Neural cell (in vitro differentiated cells): Measurements from ENCODE around the gene RORC. TPM values are rescaled to one million over a fixed set of nuclear protein-coding genes. Genes with fewer than 3 reads are reported as not detected.

Experiments
- H2AFZ ChIP-seq: fragments of 200-600, 300-800 bp; sonication (generic), shearing (Covaris generic); 2 replicates; pipeline ENCODE4 v1.6.0; 2014; ENCODE audit warnings: low read depth, mild to moderate bottlenecking, antibody characterized with exemption, low read length, moderate library complexity
- H3F3A ChIP-seq: fragments of 200-600 bp; shearing (Covaris generic); 2 replicates; pipeline ENCODE4 v1.6.1; 2016; ENCODE audit warnings: mild to moderate bottlenecking, moderate library complexity, mixed read lengths, antibody characterized with exemption, low read length; ENCODE audit not compliant: insufficient read depth, poor library complexity, severe bottlenecking
- H3K27ac ChIP-seq: fragments of 200-600, 300-800 bp; sonication (generic), shearing (Covaris generic); 2 replicates; pipeline ENCODE4 v1.5.1; 2014; ENCODE audit warnings: mild to moderate bottlenecking, low read length, moderate library complexity
- H3K27me3 ChIP-seq: fragments of 300-800, 200-600 bp; sonication (generic), shearing (Covaris generic); 2 replicates; pipeline ENCODE4 v1.6.0; 2014; ENCODE audit warnings: mild to moderate bottlenecking, low read depth, low read length, moderate library complexity; ENCODE audit not compliant: insufficient read depth
- H3K36me3 ChIP-seq: fragments of 300-800, 200-600 bp; sonication (generic), shearing (Covaris generic); 2 replicates; pipeline ENCODE4 v1.5.1; 2014; ENCODE audit warnings: mild to moderate bottlenecking, antibody characterized with exemption, low read length, moderate library complexity; ENCODE audit not compliant: insufficient read depth
- H3K4me2 ChIP-seq: fragments of 300-800, 200-600 bp; sonication (generic), shearing (Covaris generic); 2 replicates; pipeline ENCODE4 v1.6.0; 2014; ENCODE audit warnings: mild to moderate bottlenecking, low read length
- H3K4me3 ChIP-seq: fragments of 300-800, 200-600 bp; sonication (generic), shearing (Covaris generic); 2 replicates; pipeline ENCODE4 v1.5.1; 2014; ENCODE audit warnings: mild to moderate bottlenecking, low read length, moderate library complexity
- H3K79me2 ChIP-seq: fragments of 200-600 bp; shearing (Covaris generic); replicated peaks from 2 replicates; pipeline ENCODE4 v1.6.0; 2014; ENCODE audit warnings: mild to moderate bottlenecking, low read length, moderate library complexity; ENCODE audit not compliant: insufficient read depth
- H3K9ac ChIP-seq: fragments of 300-800, 200-600 bp; sonication (generic), shearing (Covaris generic); 2 replicates; pipeline ENCODE4 v1.6.1; 2016; ENCODE audit warnings: mild to moderate bottlenecking, low read length, mixed read lengths
- H3K9me2 ChIP-seq: fragments of 200-600 bp; shearing (Covaris generic); 2 replicates; pipeline ENCODE4 v1.6.1; 2016; ENCODE audit warnings: mild to moderate bottlenecking, low read length, mixed read lengths; ENCODE audit not compliant: insufficient read depth
- H3K9me3 ChIP-seq: fragments of 200-600, 300-800 bp; sonication (generic), shearing (Covaris generic); 2 replicates; pipeline ENCODE4 v1.6.1; 2016; ENCODE audit warnings: mild to moderate bottlenecking, mixed run types, low read length, moderate library complexity, mixed read lengths
- H4K20me1 ChIP-seq: fragments of 200-600 bp; shearing (Covaris generic); 2 replicates; pipeline ENCODE4 v1.6.1; 2016; ENCODE audit warnings: mild to moderate bottlenecking, mixed run types; ENCODE audit not compliant: insufficient read depth
- EP300 ChIP-seq: fragments of 450-650 bp; conservative IDR thresholded peaks from 2 replicates; pipeline ENCODE4 v1.6.1; 2014; ENCODE audit warnings: antibody characterized with exemption, mild to moderate bottlenecking, moderate library complexity; ENCODE audit not compliant: poor library complexity, severe bottlenecking
- EZH2 ChIP-seq: fragments of 200-600, 300-800 bp; shearing (Covaris generic), sonication (generic); IDR thresholded peaks from 2 replicates; pipeline ENCODE4 v1.6.1; 2014; ENCODE audit warnings: antibody characterized with exemption, low read length, borderline replicate concordance, mild to moderate bottlenecking; ENCODE audit not compliant: insufficient read depth, poor library complexity, severe bottlenecking
- MXI1 ChIP-seq: fragments of 450-650 bp; conservative IDR thresholded peaks from 2 replicates; pipeline ENCODE4 v1.6.1; 2014; ENCODE audit warnings: antibody characterized with exemption, mild to moderate bottlenecking; ENCODE audit not compliant: poor library complexity, severe bottlenecking
- POLR2AphosphoS5 ChIP-seq: IDR thresholded peaks from 2 replicates; pipeline ENCODE4 v1.6.1; 2012
- RAD21 ChIP-seq: fragments of 450-650 bp; conservative IDR thresholded peaks from 2 replicates; pipeline ENCODE4 v1.6.1; 2014; ENCODE audit warnings: antibody characterized with exemption, mild to moderate bottlenecking, moderate library complexity
- REST ChIP-seq: IDR thresholded peaks from 2 replicates; pipeline ENCODE4 v1.6.1; 2012; ENCODE audit warnings: borderline replicate concordance
- SMC3 ChIP-seq: fragments of 450-650 bp; conservative IDR thresholded peaks from 2 replicates; pipeline ENCODE4 v1.6.1; 2014; ENCODE audit warnings: antibody characterized with exemption, mild to moderate bottlenecking, moderate library complexity; ENCODE audit not compliant: poor library complexity
- polyA plus RNA-seq: library from polyadenylated mRNA; depleted of rRNA; stranded (reverse); fragments of >200 nt; gene quantifications from 2 replicates; pipeline ENCODE4 v1.2.3, GENCODE V29; 2014
- TF ChIP-seq, protein P1 (sequence below): fragments of 450-650 bp; IDR thresholded peaks from 2 replicates; pipeline ENCODE4 v1.5.1; 2014; ENCODE audit warnings: antibody characterized with exemption, mild to moderate bottlenecking, moderate library complexity; ENCODE audit not compliant: poor library complexity, severe bottlenecking

The RORC gene
- polyA plus RNA-seq, 1 donor from 2014 or later = 0.45 TPM

- no peak overlapping the region for H3K9ac ChIP-seq
- H2AFZ ChIP-seq = no peak overlapping the region
- no peak for TF ChIP-seq REST
- TF ChIP-seq MXI1 = no peak
- TF ChIP-seq POLR2AphosphoS5 = no peak
- TF ChIP-seq SMC3 = no peak
- TF ChIP-seq, protein P1, sequence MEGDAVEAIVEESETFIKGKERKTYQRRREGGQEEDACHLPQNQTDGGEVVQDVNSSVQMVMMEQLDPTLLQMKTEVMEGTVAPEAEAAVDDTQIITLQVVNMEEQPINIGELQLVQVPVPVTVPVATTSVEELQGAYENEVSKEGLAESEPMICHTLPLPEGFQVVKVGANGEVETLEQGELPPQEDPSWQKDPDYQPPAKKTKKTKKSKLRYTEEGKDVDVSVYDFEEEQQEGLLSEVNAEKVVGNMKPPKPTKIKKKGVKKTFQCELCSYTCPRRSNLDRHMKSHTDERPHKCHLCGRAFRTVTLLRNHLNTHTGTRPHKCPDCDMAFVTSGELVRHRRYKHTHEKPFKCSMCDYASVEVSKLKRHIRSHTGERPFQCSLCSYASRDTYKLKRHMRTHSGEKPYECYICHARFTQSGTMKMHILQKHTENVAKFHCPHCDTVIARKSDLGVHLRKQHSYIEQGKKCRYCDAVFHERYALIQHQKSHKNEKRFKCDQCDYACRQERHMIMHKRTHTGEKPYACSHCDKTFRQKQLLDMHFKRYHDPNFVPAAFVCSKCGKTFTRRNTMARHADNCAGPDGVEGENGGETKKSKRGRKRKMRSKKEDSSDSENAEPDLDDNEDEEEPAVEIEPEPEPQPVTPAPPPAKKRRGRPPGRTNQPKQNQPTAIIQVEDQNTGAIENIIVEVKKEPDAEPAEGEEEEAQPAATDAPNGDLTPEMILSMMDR = no peak
- H3K9me3 ChIP-seq = no peaks in the 10 kb centered on the region
- H3K27me3 ChIP-seq = no peaks in the 10 kb centered on the region
- no peak overlapping the region for H3K27ac ChIP-seq
- no peaks in the 10 kb centered on the region for H3F3A ChIP-seq
- no peaks in the 10 kb centered on the region for H3K36me3 ChIP-seq
- no peaks in the 10 kb centered on the region for H4K20me1 ChIP-seq
- H3K4me3 ChIP-seq = no peak overlapping the region
- H3K4me2 ChIP-seq = no peak overlapping the region
- H3K79me2 ChIP-seq = no peaks in the 10 kb centered on the region
- H3K9me2 ChIP-seq = no peaks in the 10 kb centered on the region
Observed at GRCh38 chr1:151803915-151804314, 27.7 kb downstream of the RORC start.

- H3F3A ChIP-seq = no peaks in the 10 kb centered on the region
- no peaks in the 10 kb centered on the region for H3K27me3 ChIP-seq
- no peak overlapping the region for H3K4me3 ChIP-seq
- H3K27ac ChIP-seq = no peak overlapping the region
- H2AFZ ChIP-seq = no peak overlapping the region
- TF ChIP-seq, protein P1 = no peak
- no peak for TF ChIP-seq EZH2
- no peak for TF ChIP-seq RAD21
- TF ChIP-seq EP300 = no peak
- no peak for TF ChIP-seq REST
- no peak for TF ChIP-seq SMC3
- H4K20me1 ChIP-seq = no peaks in the 10 kb centered on the region
- H3K4me2 ChIP-seq = no peak overlapping the region
- no peaks in the 10 kb centered on the region for H3K9me3 ChIP-seq
- H3K79me2 ChIP-seq = no peaks in the 10 kb centered on the region
- H3K36me3 ChIP-seq = no peaks in the 10 kb centered on the region
- H3K9me2 ChIP-seq = no peaks in the 10 kb centered on the region
- H3K9ac ChIP-seq = no peak overlapping the region
Observed at GRCh38 chr1:151803164-151803563, 28.4 kb downstream of the RORC start.
